ENCODE data around the gene ACTMAP. TPM values are rescaled to one million over a fixed set of nuclear protein-coding genes. Genes with fewer than 3 reads are reported as not detected.

The ACTMAP gene
- total RNA-seq, 1 experiment from 2014 or later, result 0.39 TPM

GRCh38 chr19:40718774-40719391, 31.4 kb downstream of the ACTMAP start:
- no peak for DNase-seq (ENCODE audit: low spot score)

GRCh38 chr19:40717880-40718773, 32.1 kb downstream of the ACTMAP start:
- no peak for DNase-seq (ENCODE audit: low spot score)

GRCh38 chr19:40717325-40717879, 32.9 kb downstream of the ACTMAP start:
- DNase-seq (ENCODE audit: low spot score), result no peak

GRCh38 chr19:40716482-40717324, 33.6 kb downstream of the ACTMAP start, which contains the start of the genes COQ8B and ITPKC:
COQ8B (minus strand) TSS chr19:40716886; CDS start chr19:40714632, 2,254 bp downstream.
ITPKC (plus strand) TSS chr19:40717112; CDS start chr19:40717136, 24 bp downstream.
- DNase-seq (ENCODE audit: low spot score), result peak; percentile 95

GRCh38 chr19:40716031-40716481, 34.2 kb downstream of the ACTMAP start:
- no peak for DNase-seq (ENCODE audit: low spot score)

- peak; percentile 93 for DNase-seq (ENCODE audit: low spot score)
Observed at GRCh38 chr19:40714441-40715299, 35.6 kb downstream of the ACTMAP start.

- no peak for DNase-seq (ENCODE audit: low spot score)
Observed at GRCh38 chr19:40713939-40714338, 36.3 kb downstream of the ACTMAP start.

GRCh38 chr19:40709817-40710216, 40.5 kb downstream of the ACTMAP start:
- no peak for DNase-seq (ENCODE audit: low spot score)

- DNase-seq (ENCODE audit: low spot score), result no peak
Observed at GRCh38 chr19:40707615-40708014, 42.7 kb downstream of the ACTMAP start.

- no peak for DNase-seq (ENCODE audit: low spot score)
Observed at GRCh38 chr19:40705950-40706619, 44.2 kb downstream of the ACTMAP start.

- DNase-seq (ENCODE audit: low spot score), result no peak
Observed at GRCh38 chr19:40705362-40705651, 45.0 kb downstream of the ACTMAP start.

GRCh38 chr19:40704491-40705361, 45.6 kb downstream of the ACTMAP start:
- no peak for DNase-seq (ENCODE audit: low spot score)

GRCh38 chr19:40703029-40703755, 47.1 kb downstream of the ACTMAP start:
- no peak for DNase-seq (ENCODE audit: low spot score)

GRCh38 chr19:40702337-40703012, 47.8 kb downstream of the ACTMAP start:
- no peak for DNase-seq (ENCODE audit: low spot score)

GRCh38 chr19:40701758-40702157, 48.5 kb downstream of the ACTMAP start:
- DNase-seq (ENCODE audit: low spot score), result no peak

- DNase-seq (ENCODE audit: low spot score), result no peak
Observed at GRCh38 chr19:40700083-40700482, 50.2 kb downstream of the ACTMAP start.

GRCh38 chr19:40697007-40697406, 53.3 kb downstream of the ACTMAP start:
- DNase-seq (ENCODE audit: low spot score), result no peak

- DNase-seq (ENCODE audit: low spot score), result no peak
Observed at GRCh38 chr19:40695881-40696280, 54.4 kb downstream of the ACTMAP start.

All from H4 (cell line).